ENCODE results near the gene SLCO3A1.

Gene SLCO3A1

GRCh38 chr15:92003515-92004067 is 150.1 kb downstream of the SLCO3A1 start:
- ChIA-PET CTCF (no interaction called here), POLR2A (ENCODE audit: low non-redundant PET) (no interaction called here)
- DNase-seq (ENCODE audit: low spot score), result no peak
- no peak overlapping the region for H3K27ac ChIP-seq
- TF ChIP-seq CTCF (conservative IDR thresholded peaks at IDR 0.05; ENCODE audit: low read depth), result no peak

GRCh38 chr15:92005154-92005553 is 151.6 kb downstream of the SLCO3A1 start:
- ChIA-PET CTCF (no interaction called here), POLR2A (ENCODE audit: low non-redundant PET) (no interaction called here)
- TF ChIP-seq CTCF (conservative IDR thresholded peaks at IDR 0.05; ENCODE audit: low read depth), result no peak
- no peak for DNase-seq (ENCODE audit: low spot score)
- H3K27ac ChIP-seq, result no peak overlapping the region

GRCh38 chr15:92006186-92007028 is 152.9 kb downstream of the SLCO3A1 start:
- no peak for DNase-seq (ENCODE audit: low spot score)
- ChIA-PET CTCF (interaction anchor here (0.5 to 0.8 kb wide), 2 partner anchors 912 to 1894 kb away, joined by 3 read pairs; no protein-coding TSS in a partner anchor), POLR2A (ENCODE audit: low non-redundant PET) (interaction anchor here (0.6 kb wide), 1 partner anchor 13 kb away, joined by 3 read pairs; no protein-coding TSS in a partner anchor)
- TF ChIP-seq CTCF (conservative IDR thresholded peaks at IDR 0.05; ENCODE audit: low read depth), result no peak
- H3K27ac ChIP-seq, result no peak overlapping the region

DNA sequence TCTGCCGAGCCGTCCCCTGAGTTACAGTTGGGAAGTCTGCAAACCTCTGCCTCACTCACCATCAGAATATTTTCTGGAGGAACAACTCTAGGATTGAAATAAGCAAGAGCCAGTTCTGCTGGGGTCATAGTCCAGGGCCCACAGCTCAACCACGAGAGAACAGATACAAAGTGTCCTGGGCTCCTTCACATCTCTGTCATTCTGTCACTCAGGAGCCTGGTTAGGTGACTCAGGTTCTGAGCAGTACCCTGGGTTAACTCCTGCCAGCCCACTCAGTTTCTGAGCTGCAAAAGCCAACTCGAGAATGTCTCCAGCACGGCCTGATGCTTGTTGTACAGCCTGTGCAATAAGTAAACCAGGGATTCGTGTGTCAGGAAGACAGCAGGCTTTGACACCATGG is 155.7 kb downstream of the SLCO3A1 start:
- TF ChIP-seq CTCF (conservative IDR thresholded peaks at IDR 0.05; ENCODE audit: low read depth), result no peak
- ChIA-PET CTCF (interaction anchor here (0.6 kb wide), 1 partner anchor 595 kb away, joined by 4 read pairs; no protein-coding TSS in a partner anchor), POLR2A (ENCODE audit: low non-redundant PET) (no interaction called here)
- no peak for DNase-seq (ENCODE audit: low spot score)
- no peak overlapping the region for H3K27ac ChIP-seq

GRCh38 chr15:92011611-92012367 is 158.3 kb downstream of the SLCO3A1 start:
- ChIA-PET CTCF (interaction anchor here (1.1 kb wide), 1 partner anchor 158 kb away, joined by 3 read pairs; the partner anchor contains the start of gene SLCO3A1), POLR2A (ENCODE audit: low non-redundant PET) (no interaction called here)
- TF ChIP-seq CTCF (conservative IDR thresholded peaks at IDR 0.05; ENCODE audit: low read depth), result no peak
- peak; percentile 59 for DNase-seq (ENCODE audit: low spot score)
- peak overlapping the region; percentile 17 for H3K27ac ChIP-seq

GRCh38 chr15:92012368-92012629 is 158.8 kb downstream of the SLCO3A1 start:
- POLR2A ChIA-PET (ENCODE audit: low non-redundant PET), result no interaction called here
- H3K27ac ChIP-seq, result no peak overlapping the region
- CTCF ChIA-PET, result interaction anchor here (0.7 to 1.1 kb wide), 2 partner anchors 130 to 158 kb away, joined by 3 to 4 read pairs; partner anchors contain the start of gene SLCO3A1
- no peak for DNase-seq (ENCODE audit: low spot score)
- TF ChIP-seq CTCF (conservative IDR thresholded peaks at IDR 0.05; ENCODE audit: low read depth), result no peak
